Calu3 (cell line): ENCODE results near the gene SRCAP. TPM values are rescaled to one million over a fixed set of nuclear protein-coding genes. Genes with fewer than 3 reads are reported as not detected.

Source experiments
- BruUV-seq: library from RNA; stranded (reverse); fragments of 400-500 nt; replicated peaks from 2 replicates; lab custom pipeline; 2021; lab: Mats Ljungman, UMichigan
- CTCF ChIA-PET: fragments of 300-600 bp; sonication (Branson Sonifier 250); formaldehyde crosslinking; loops from one replicate; lab custom pipeline; 2022; ENCODE audit warnings: antibody characterized with exemption; lab: Charles Lee
- DNase-seq: peaks from one replicate; pipeline ENCODE4 v3.0.0; 2022
- H3K27ac Mint-ChIP-seq: one replicate; pipeline ENCODE4 v1.8.0; 2022; ENCODE audit warnings: mixed read lengths; ENCODE audit not compliant: unreplicated experiment
- H3K27me3 Mint-ChIP-seq: one replicate; pipeline ENCODE4 v1.8.0; 2022; ENCODE audit warnings: mixed read lengths; ENCODE audit not compliant: unreplicated experiment
- H3K36me3 Mint-ChIP-seq: one replicate; pipeline ENCODE4 v1.8.0; 2022; ENCODE audit warnings: mild to moderate bottlenecking, moderate library complexity, mixed read lengths; ENCODE audit not compliant: insufficient read depth, unreplicated experiment
- H3K4me1 Mint-ChIP-seq: one replicate; pipeline ENCODE4 v1.8.0; 2022; ENCODE audit warnings: mild to moderate bottlenecking, low read depth, mixed read lengths; ENCODE audit not compliant: unreplicated experiment
- H3K4me3 Mint-ChIP-seq: one replicate; pipeline ENCODE4 v1.8.0; 2022; ENCODE audit warnings: mild to moderate bottlenecking, low read depth, moderate library complexity, mixed read lengths; ENCODE audit not compliant: unreplicated experiment
- H3K9me3 Mint-ChIP-seq: one replicate; pipeline ENCODE4 v1.8.0; 2022; ENCODE audit warnings: low read depth, mixed read lengths; ENCODE audit not compliant: unreplicated experiment
- intact Hi-C: fragments of 100-400 bp; cut with micrococcal nuclease; formaldehyde crosslinking; loops from one replicate; pipeline ENCODE4 v1.10.0; 2022; ENCODE audit not compliant: unreplicated experiment
- total RNA-seq: library from RNA; stranded (reverse); gene quantifications from 2 replicates; pipeline ENCODE4 v1.2.3, GENCODE V29; 2022
- TF ChIP-seq, protein P1 (sequence below): fragments of 200-600 bp; IDR thresholded peaks from one replicate; pipeline ENCODE4 v1.8.0; 2022; ENCODE audit warnings: antibody characterized with exemption; ENCODE audit not compliant: unreplicated experiment

The SRCAP gene
- total RNA-seq, 1 experiment from 2014 or later = 84.6 TPM

DNA sequence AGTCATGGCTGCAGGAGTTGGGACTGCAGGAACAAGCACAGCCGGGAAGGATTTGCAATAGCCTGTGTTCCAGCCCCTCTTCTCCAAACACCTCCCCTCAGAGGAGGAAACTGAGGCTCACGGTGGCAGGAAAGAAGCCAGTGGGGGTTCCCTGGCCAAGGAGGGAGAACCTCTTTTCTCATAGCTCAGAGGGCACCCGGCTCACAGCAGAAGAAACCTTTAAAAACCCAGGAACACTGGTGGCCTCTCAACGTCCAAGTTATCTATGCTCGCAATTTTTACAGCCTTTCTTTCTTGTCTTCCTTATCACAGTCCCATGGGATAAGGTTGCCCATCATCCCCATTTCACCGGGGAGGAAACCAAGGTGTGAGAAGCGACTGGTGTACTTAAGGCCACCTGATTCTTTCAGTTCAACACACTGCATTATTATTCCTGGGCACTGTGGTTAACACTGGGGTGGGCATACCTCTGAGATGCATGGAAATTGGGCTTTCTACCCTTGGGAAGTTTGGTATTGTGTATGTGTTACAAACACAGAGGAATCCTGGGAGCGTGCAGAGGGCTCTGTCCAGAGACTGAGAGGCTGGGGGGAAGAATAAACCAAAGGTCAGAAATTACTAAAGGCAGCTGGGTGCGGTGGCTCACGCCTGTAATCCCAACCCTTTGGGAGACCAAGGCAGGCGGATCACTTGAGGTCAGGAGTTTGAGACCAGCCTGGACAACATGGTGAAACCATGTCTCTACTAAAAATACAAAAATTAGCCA, 88.8 kb downstream of the SRCAP start:
- BruUV-seq = no TSS peak
- CTCF ChIA-PET = interaction anchor here (1.0 to 2.5 kb wide), 3 partner anchors 18 to 887 kb away, joined by 3 to 14 read pairs (median 4); partner anchors contain the start of gene ASPHD1
- Mint-ChIP-seq H3K36me3 (peaks cover 42% of the 10 kb centered on the region), H3K27me3 (no peaks in the 10 kb centered on the region), H3K4me1 (peaks cover 23% of the 10 kb centered on the region), H3K9me3 (no peaks in the 10 kb centered on the region), H3K4me3 (peak overlapping the region; percentile 88), H3K27ac (peak overlapping the region; percentile 87)
- TF ChIP-seq, protein P1, sequence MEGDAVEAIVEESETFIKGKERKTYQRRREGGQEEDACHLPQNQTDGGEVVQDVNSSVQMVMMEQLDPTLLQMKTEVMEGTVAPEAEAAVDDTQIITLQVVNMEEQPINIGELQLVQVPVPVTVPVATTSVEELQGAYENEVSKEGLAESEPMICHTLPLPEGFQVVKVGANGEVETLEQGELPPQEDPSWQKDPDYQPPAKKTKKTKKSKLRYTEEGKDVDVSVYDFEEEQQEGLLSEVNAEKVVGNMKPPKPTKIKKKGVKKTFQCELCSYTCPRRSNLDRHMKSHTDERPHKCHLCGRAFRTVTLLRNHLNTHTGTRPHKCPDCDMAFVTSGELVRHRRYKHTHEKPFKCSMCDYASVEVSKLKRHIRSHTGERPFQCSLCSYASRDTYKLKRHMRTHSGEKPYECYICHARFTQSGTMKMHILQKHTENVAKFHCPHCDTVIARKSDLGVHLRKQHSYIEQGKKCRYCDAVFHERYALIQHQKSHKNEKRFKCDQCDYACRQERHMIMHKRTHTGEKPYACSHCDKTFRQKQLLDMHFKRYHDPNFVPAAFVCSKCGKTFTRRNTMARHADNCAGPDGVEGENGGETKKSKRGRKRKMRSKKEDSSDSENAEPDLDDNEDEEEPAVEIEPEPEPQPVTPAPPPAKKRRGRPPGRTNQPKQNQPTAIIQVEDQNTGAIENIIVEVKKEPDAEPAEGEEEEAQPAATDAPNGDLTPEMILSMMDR = no peak
- intact Hi-C loops = loop anchor here (2.0 to 5.0 kb wide), 2 partner anchors 17 to 90 kb away; no protein-coding TSS in a partner anchor
- DNase-seq = no peak

Other genes starting within 250 kb of the SRCAP start
- not detected in 2 replicates for gene ITGAL, start 226.4 kb upstream of the SRCAP start, total RNA-seq
- gene ZNF768, start 172.6 kb upstream of the SRCAP start, total RNA-seq = 40.8 and 42.6 TPM in 2 replicates
- 12.3 and 15.4 TPM in 2 replicates for gene ZNF747, start 164.3 kb upstream of the SRCAP start, total RNA-seq
- gene ZNF764, start 140.8 kb upstream of the SRCAP start, total RNA-seq = 16.5 and 16.7 TPM in 2 replicates
- 11.8 and 13.5 TPM in 2 replicates for gene ZNF688, start 127.5 kb upstream of the SRCAP start, total RNA-seq
- 22.2 and 22.9 TPM in 2 replicates for gene ZNF785, start 113.5 kb upstream of the SRCAP start, total RNA-seq
- 10.4 and 14.1 TPM in 2 replicates for gene ZNF689, start 88.8 kb upstream of the SRCAP start, total RNA-seq
- 47.4 and 59.4 TPM in 2 replicates for gene PRR14, start 48.2 kb upstream of the SRCAP start, total RNA-seq
- 113 and 114 TPM in 2 replicates for gene FBRS, start 40.7 kb upstream of the SRCAP start, total RNA-seq
- 66.7 and 72.8 TPM in 2 replicates for gene PHKG2, start 49.3 kb downstream of the SRCAP start, total RNA-seq
- gene CFAP119, start 62.9 kb downstream of the SRCAP start, total RNA-seq = 13.7 and 13.8 TPM in 2 replicates
- gene RNF40, start 63.2 kb downstream of the SRCAP start, total RNA-seq = 130 and 136 TPM in 2 replicates
- gene ZNF629, start 88.0 kb downstream of the SRCAP start, total RNA-seq = 29.9 and 32.6 TPM in 2 replicates
- gene BCL7C, start 194.9 kb downstream of the SRCAP start, total RNA-seq = 22.5 and 26.6 TPM in 2 replicates
- 1.9 and 2.3 TPM in 2 replicates for gene CTF1, start 197.4 kb downstream of the SRCAP start, total RNA-seq
- gene FBXL19, start 224.4 kb downstream of the SRCAP start, total RNA-seq = 43.2 and 45.7 TPM in 2 replicates
- gene ORAI3, start 249.9 kb downstream of the SRCAP start, total RNA-seq = 14.7 and 15.4 TPM in 2 replicates